DOHH2 (cell line): ENCODE data around the gene ENTPD8.

Experiments used
- CTCF ChIP-seq: fragments of 200-600 bp; sonication (generic); IDR thresholded peaks from one replicate; pipeline ENCODE4 v1.5.1; 2014; ENCODE audit warnings: antibody characterized with exemption, mild to moderate bottlenecking, low read depth, low read length; ENCODE audit not compliant: poor library complexity, severe bottlenecking
- EZH2phosphoT487 ChIP-seq: fragments of 200-600 bp; sonication (generic); IDR thresholded peaks from 2 replicates; pipeline ENCODE4 v1.6.1; 2017; ENCODE audit warnings: borderline replicate concordance, mild to moderate bottlenecking, antibody characterized with exemption, low read length, moderate library complexity, mixed read lengths

- TF ChIP-seq CTCF (no peak), EZH2phosphoT487 (no peak)
These were observed 39.8 kb upstream of the ENTPD8 start for GRCh38 chr9:137480686-137481683.
